SKM-1 treated with dmso at 0.1 percent for 144 hours (cell line): ENCODE results near the gene SIX2.

Source experiments
- DNase-seq: peaks from one replicate; lab custom pipeline; 2025; ENCODE audit not compliant: unreplicated experiment; lab: John Stamatoyannopoulos, UW

SIX2 gene

DNA sequence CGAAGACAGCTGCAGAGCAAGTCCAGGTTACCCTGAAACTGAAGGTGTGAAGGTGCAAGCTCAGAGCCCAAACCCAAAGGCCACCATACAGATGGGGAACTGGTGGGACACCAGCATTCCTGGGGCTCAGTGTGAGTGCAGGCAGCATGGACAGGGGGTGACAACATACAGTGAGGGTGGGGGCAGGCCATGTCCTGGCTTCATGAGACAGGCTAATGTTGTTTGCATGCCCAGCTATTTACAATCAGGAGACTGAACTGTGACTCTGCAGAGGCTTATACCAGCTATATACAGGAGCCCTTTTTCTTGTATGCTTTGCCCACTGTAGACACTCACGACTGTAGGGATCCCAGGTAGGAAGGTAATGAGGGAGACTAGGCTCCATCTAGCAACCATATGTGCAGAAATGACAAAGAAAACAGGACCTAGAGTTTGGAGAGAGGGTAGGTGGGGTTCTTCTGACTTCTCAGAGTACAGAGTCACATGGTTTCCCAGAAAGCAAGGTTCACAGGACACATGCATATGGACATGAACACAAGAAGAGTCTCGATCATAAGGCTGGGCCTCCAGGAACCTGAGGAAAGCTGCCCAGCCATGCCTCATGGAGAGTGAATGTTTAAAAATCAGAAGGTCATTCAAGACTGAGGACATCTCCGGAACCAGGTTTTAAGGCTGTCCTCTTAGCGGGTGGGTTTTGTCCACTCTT, 41.4 kb downstream of the SIX2 start:
- no peak for DNase-seq

DNA sequence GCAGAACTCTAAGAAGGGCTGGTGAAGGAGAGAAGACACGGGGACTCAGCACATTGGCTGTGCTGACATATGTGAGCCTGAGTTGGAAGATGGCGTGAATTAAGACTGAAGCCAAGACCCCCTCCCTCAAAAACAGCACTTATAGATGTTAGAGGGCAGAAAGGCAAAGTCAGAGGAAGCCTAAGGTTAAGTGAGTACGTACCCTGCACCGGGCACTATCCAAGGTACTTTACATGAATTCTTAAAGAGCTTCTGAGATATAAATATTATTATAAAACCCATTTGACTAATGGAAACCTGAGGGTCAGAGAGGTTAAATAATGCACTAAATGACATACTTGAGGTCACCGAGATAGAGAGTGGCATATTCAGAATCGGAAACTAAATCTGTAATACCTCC, 42.2 kb downstream of the SIX2 start:
- no peak for DNase-seq

DNA sequence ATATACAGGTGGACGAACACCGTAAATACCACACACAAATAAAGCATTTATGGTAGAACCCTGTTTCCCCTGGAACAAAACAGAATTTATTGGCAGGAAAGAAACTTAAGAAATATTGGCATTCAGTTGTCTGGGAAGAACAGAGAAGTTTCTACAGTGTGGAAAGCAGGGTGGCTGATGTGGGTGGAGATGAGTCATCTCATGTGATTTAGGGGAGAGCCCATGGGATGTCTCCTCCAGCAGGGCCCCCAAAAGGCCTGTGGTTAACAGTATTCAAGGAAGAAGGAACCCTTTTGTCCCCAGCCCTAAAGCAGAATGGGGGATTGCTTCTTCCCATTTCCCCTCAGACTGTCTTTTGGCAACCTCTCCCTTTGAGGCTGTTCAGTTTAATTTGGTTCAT, 43.6 kb downstream of the SIX2 start:
- DNase-seq = no peak

DNA sequence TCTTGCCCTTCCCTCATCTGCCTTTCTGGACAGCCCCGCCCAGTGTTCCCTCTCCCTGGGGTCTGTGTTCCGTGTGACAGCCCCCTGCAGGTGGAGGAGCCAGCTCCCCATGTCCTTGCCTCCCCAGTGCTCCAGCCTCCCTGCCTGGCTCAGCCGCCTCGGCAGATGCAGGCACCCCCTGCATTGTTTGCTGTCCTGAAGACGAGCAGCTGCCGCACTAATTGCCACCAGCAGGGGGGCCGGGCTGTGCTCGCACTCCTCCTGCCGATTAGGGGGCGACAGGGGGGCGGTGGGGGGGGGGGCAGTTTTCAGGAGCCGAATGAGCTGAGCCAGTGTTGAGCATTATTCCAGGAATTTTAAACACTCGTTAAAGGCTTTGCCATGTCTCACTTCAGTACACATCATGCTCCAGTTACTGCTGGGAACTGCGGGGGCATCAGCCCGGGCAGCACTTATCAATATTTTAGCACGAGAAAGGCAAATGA, 44.5 kb downstream of the SIX2 start:
- DNase-seq = no peak

DNA sequence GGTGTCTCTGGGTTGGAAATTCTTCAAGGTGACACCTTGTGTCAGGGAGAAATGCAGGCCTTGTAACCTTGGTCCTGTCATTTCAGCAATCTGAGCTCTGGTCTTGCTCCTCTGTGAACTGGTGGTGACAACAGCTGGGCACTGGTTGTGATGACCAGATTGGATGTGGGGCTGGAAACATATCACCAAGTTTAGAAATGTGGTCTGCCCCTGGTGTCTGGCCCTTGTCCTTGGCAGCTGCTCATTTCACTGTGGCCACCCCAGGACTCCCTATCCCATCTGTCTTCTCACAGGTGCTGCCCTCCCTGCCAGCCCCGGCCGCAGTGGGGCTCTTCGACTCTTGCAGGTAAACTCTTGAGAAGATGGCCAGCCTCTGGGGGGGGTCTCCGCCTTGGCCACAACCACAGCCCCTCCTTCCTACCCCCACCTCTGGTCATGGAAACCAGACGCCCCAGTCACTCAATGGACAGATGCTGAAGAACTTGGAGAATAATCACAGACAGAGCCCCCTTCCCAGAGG, 47.0 kb downstream of the SIX2 start:
- no peak for DNase-seq

DNA sequence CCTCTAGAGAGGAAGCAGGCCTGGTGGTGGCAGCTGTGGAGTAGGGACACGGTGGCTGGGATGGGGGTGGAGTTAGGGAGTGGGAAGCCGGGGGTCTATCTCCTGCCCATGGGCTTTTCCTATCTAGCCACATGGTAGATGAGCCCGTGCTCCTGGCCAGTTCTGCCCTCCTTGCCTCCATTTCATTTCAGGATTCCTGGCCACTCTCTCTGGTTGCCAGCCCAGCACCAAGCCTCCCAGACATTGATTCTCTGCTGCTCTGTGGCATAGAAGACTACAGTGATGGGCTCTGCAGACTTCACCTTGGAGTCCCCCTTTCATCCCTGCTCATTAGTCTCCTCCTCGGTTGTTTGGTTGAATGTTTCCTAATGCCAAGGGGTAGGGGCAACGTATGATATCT, 48.4 kb downstream of the SIX2 start:
- DNase-seq = no peak

DNA sequence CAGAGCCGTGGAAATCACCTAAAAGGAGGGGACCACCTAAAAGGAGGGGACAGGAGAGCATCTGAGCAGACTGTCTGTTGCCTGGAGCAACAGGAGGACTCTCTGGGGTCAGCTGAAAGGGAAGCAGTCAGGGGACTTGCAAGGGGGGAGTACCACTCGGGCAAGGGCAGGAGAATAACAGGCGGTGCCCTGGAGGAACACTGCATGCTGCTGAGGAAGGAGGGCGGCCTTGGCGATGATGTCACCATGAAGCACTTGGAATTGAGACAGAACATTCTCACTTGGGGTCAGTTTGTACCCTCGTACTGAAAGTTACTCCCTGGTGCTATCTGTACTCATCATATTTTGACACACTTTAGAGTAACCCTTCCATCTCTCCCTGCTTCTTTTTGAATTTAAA, 49.4 kb downstream of the SIX2 start:
- no peak for DNase-seq

DNA sequence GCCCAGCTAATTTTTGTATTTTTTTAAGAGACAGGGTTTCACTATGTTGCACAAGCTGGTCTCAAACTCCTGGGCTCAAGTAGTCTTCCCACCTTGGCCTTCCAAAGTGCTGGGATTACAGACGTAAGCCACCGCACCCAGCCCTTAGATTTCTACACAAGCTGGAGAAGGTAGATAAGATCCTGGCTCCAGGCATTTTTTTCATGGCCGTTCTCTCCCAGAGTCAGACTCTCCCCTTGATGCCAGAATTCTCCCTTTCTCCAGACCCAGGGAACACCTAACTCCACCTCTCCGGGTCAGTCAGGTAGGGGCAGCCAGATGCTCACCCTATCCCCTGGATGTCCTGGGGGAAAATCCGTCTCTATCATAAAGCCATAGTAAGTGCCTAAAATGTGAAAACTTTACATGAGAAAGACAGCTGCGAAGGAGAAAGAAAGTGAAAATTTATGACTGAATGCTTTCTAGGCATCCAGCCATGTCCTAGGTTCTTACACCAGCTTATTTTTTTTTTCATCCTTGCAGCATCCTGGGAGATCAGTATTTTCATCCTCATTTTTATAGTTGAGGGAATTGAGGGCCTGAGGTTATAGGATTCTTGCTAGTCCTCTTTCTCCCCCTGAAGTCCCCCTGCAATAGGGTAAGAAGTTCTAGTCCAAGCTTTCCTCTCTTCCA, 51.5 kb downstream of the SIX2 start:
- DNase-seq = no peak

DNA sequence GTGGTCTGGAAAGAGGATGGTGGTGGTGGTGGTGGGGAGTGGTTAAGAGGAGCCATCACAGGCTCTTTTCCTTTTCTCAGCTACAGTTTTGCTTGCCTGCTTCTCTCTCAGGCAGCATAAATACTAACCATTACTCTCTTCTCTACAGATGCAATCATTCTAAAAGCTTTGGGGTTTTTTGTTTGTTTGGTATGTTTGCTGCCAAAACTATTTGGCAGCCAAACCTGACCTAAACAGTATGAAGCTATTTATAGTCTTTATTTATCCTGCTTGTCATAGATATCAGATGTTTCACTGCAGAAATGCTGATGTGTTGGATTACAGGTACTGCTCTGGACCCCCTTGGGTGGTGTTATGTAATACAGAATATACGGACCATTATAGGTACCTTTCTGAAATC, 52.4 kb downstream of the SIX2 start:
- no peak for DNase-seq

DNA sequence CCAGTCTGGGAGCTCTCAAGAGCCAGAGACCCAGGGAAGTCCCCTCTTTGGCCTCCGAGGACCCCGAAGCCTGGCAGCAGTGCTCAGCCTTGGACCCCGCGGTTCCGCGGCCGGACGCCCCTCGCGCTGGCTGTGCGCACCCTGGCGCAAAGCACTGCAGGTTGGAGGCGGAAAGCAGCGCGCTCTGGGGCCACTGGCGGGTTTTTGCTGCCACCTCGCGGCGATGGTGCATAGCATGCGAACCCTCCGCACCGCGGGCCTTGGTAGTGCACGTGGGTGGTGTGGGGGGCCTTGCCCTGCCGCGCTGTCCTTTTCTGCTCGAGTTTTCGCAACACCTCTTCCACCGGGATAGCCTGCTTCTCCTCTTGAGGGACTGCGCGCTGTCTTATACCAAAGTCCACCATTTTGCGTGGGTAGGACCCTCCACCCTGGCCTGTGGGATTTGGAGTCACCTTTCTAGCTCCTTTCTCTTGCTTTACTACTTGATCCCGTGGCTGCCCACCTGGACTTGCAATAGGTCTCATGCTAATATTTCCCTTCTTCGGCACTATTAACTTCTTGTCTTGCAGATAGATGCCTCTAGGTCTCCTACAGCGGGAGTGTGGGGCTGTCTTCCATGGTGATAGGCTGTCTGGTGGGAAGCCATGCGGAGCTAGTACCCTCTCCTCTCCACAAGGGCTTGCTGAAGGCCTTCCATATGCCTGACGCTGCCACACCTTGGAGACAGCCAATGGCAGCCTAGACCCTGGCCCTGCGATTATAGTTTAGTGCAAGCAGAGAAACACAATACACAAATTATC, 53.5 kb downstream of the SIX2 start:
- DNase-seq = peak; percentile 64
